ENCODE results near the gene PTPRN2. TPM values are rescaled to one million over a fixed set of nuclear protein-coding genes. Genes with fewer than 3 reads are reported as not detected.

Gene PTPRN2
- total RNA-seq, 2 experiments from 2014 or later: 0.70 TPM; not detected in 1

GRCh38 chr7:157925383-157925875, 662.2 kb downstream of the PTPRN2 start:
- no peak overlapping the region for H3K4me2 ChIP-seq (ENCODE audit: low read length)
- TF ChIP-seq CTCF (conservative IDR thresholded peaks at IDR 0.05; ENCODE audit: low read length): no peak
- no peak for TF ChIP-seq EZH2phosphoT487 (IDR thresholded peaks at IDR 0.05; ENCODE audit: borderline replicate concordance, low read depth, low read length)
- BruUV-seq (replicated peaks): no TSS peak
- no peak for DNase-seq (ENCODE audit: low spot score)
- POLR2A ChIA-PET: no interaction called here
- H3K27ac ChIP-seq (ENCODE audit: low read depth, low read length, poor library complexity, severe bottlenecking): peak overlapping the region; percentile 48
- intact Hi-C loops (cut with micrococcal nuclease; ENCODE audit: unreplicated experiment): no loop called here
- CTCF ChIA-PET (ENCODE audit: unreplicated experiment): no interaction called here
- H3K9me2 ChIP-seq (ENCODE audit: insufficient read depth, low read length): no peaks in the 10 kb centered on the region
- H3K4me3 ChIP-seq (ENCODE audit: low read depth, low read length, poor library complexity, severe bottlenecking): no peak overlapping the region
- H4K20me1 ChIP-seq (ENCODE audit: insufficient read depth, low read length): no peaks in the 10 kb centered on the region
- no peak overlapping the region for H2AFZ ChIP-seq (ENCODE audit: low read length)
- H3K36me3 ChIP-seq (ENCODE audit: insufficient read depth, low read length): no peaks in the 10 kb centered on the region
- no peaks in the 10 kb centered on the region for H3K9me3 ChIP-seq (ENCODE audit: low read length)
- peaks cover 6% of the 10 kb centered on the region for H3K4me1 ChIP-seq (ENCODE audit: insufficient read depth, low read length, poor library complexity, severe bottlenecking)
- H3K79me2 ChIP-seq (ENCODE audit: insufficient read depth, low read depth, low read length): no peaks in the 10 kb centered on the region

- H3K9me3 ChIP-seq (ENCODE audit: low read length): no peaks in the 10 kb centered on the region
- no peak overlapping the region for H2AFZ ChIP-seq (ENCODE audit: low read length)
- ChIA-PET POLR2A (interaction anchor here (0.6 to 0.8 kb wide), 2 partner anchors 11 to 12 kb away, joined by 3 to 4 read pairs; no protein-coding TSS in a partner anchor), CTCF (ENCODE audit: unreplicated experiment) (no interaction called here)
- no peak overlapping the region for H3K4me2 ChIP-seq (ENCODE audit: low read length)
- no peaks in the 10 kb centered on the region for H4K20me1 ChIP-seq (ENCODE audit: insufficient read depth, low read length)
- no peaks in the 10 kb centered on the region for H3K36me3 ChIP-seq (ENCODE audit: insufficient read depth, low read length)
- no peak for DNase-seq (ENCODE audit: low spot score)
- H3K4me3 ChIP-seq (ENCODE audit: low read depth, low read length, poor library complexity, severe bottlenecking): no peak overlapping the region
- H3K9me2 ChIP-seq (ENCODE audit: insufficient read depth, low read length): no peaks in the 10 kb centered on the region
- TF ChIP-seq CTCF (conservative IDR thresholded peaks at IDR 0.05; ENCODE audit: low read length) (no peak), EZH2phosphoT487 (IDR thresholded peaks at IDR 0.05; ENCODE audit: borderline replicate concordance, low read depth, low read length) (no peak)
- no TSS peak for BruUV-seq (replicated peaks)
- intact Hi-C loops (cut with micrococcal nuclease; ENCODE audit: unreplicated experiment): no loop called here
- no peaks in the 10 kb centered on the region for H3K79me2 ChIP-seq (ENCODE audit: insufficient read depth, low read depth, low read length)
- H3K4me1 ChIP-seq (ENCODE audit: insufficient read depth, low read length, poor library complexity, severe bottlenecking): peaks cover 6% of the 10 kb centered on the region
- H3K27ac ChIP-seq (ENCODE audit: low read depth, low read length, poor library complexity, severe bottlenecking): peak overlapping the region; percentile 56
Observed at GRCh38 chr7:157923903-157924630, 663.6 kb downstream of the PTPRN2 start.

GRCh38 chr7:157922576-157922975, 665.0 kb downstream of the PTPRN2 start:
- no peak overlapping the region for H3K4me3 ChIP-seq (ENCODE audit: low read depth, low read length, poor library complexity, severe bottlenecking)
- H2AFZ ChIP-seq (ENCODE audit: low read length): no peak overlapping the region
- H3K79me2 ChIP-seq (ENCODE audit: insufficient read depth, low read depth, low read length): no peaks in the 10 kb centered on the region
- ChIA-PET CTCF (ENCODE audit: unreplicated experiment) (no interaction called here), POLR2A (no interaction called here)
- H3K4me1 ChIP-seq (ENCODE audit: insufficient read depth, low read length, poor library complexity, severe bottlenecking): peaks cover 6% of the 10 kb centered on the region
- no peaks in the 10 kb centered on the region for H3K9me3 ChIP-seq (ENCODE audit: low read length)
- no peak overlapping the region for H3K4me2 ChIP-seq (ENCODE audit: low read length)
- intact Hi-C loops (cut with micrococcal nuclease; ENCODE audit: unreplicated experiment): no loop called here
- TF ChIP-seq EZH2phosphoT487 (IDR thresholded peaks at IDR 0.05; ENCODE audit: borderline replicate concordance, low read depth, low read length): no peak
- no TSS peak for BruUV-seq (replicated peaks)
- no peaks in the 10 kb centered on the region for H3K9me2 ChIP-seq (ENCODE audit: insufficient read depth, low read length)
- no peaks in the 10 kb centered on the region for H4K20me1 ChIP-seq (ENCODE audit: insufficient read depth, low read length)
- DNase-seq (ENCODE audit: low spot score): no peak
- no peaks in the 10 kb centered on the region for H3K36me3 ChIP-seq (ENCODE audit: insufficient read depth, low read length)
- no peak overlapping the region for H3K27ac ChIP-seq (ENCODE audit: low read depth, low read length, poor library complexity, severe bottlenecking)

Measured in OCI-LY7 (cell line).